Lower lobe of right lung (tissue), 2 donors: Measurements from ENCODE around the gene DLK2. TPM values are rescaled to one million over a fixed set of nuclear protein-coding genes. Genes with fewer than 3 reads are reported as not detected.

Experiments used
- ATAC-seq, 2 donors: fragments of 200-7000 bp; cut with Tn5 transposase; one replicate each; pipeline ENCODE4 v1.9.1; 2020 to 2022; ENCODE audit warnings: mild to moderate bottlenecking in 2 of 2, moderate library complexity in 2 of 2
- DNase-seq: peaks from one replicate; pipeline ENCODE4 v3.0.0-alpha.2; 2020
- H3K27ac ChIP-seq: fragments of 200-600 bp; one replicate; pipeline ENCODE4 v1.8.0; 2022
- H3K27me3 ChIP-seq: fragments of 200-600 bp; one replicate; pipeline ENCODE4 v1.8.0; 2022; ENCODE audit warnings: low read depth
- H3K36me3 ChIP-seq: fragments of 200-600 bp; one replicate; pipeline ENCODE4 v1.8.0; 2022; ENCODE audit warnings: mild to moderate bottlenecking
- H3K4me1 ChIP-seq: fragments of 200-600 bp; one replicate; pipeline ENCODE4 v1.8.0; 2022
- H3K4me3 ChIP-seq: fragments of 200-600 bp; one replicate; pipeline ENCODE4 v1.8.0; 2022; ENCODE audit warnings: mild to moderate bottlenecking
- H3K9me3 ChIP-seq: fragments of 200-600 bp; one replicate; pipeline ENCODE4 v1.8.0; 2022
- intact Hi-C: fragments of 100-400 bp; cut with DNase I; formaldehyde crosslinking; loops from one replicate; pipeline ENCODE4 v1.11.0; 2022
- total RNA-seq: library from RNA; stranded (reverse); fragmentation: NEBNext Ultra II Directional; extraction: Animal tissue kit (Norgen Biotek cat#: 25700); gene quantifications from one replicate; pipeline ENCODE4 v1.2.1, GENCODE V29; 2021
- TF ChIP-seq, protein P1 (sequence below): fragments of 200-600 bp; IDR thresholded peaks from one replicate; pipeline ENCODE4 v1.8.0; 2022; ENCODE audit warnings: antibody characterized with exemption, mild to moderate bottlenecking
- donor health status: DM: no; HTN: yes; CAD: no; lungs with severe emphysema.

The DLK2 gene
- total RNA-seq, 1 donor from 2014 or later = 0.53 TPM

DNA sequence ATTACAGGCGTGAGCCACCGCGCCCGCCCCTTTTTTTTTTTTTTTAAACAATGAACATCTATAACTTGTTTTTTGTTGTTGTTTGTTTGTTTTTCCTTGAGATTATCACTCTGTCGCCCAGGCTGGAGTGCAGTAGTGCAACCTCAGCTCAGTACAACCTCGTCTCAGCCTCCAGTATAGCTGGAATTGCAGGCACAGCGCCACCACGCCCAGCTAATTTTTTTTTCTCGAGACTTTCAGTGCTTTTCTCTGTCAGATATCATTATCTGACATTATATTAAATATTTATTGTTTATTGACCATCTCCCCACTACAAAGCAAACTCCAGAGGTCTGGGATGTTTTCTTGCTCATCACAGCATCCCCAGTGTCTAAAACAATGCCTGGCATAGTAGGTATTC, 2.3 kb upstream of the DLK2 start:
- TF ChIP-seq, protein P1, sequence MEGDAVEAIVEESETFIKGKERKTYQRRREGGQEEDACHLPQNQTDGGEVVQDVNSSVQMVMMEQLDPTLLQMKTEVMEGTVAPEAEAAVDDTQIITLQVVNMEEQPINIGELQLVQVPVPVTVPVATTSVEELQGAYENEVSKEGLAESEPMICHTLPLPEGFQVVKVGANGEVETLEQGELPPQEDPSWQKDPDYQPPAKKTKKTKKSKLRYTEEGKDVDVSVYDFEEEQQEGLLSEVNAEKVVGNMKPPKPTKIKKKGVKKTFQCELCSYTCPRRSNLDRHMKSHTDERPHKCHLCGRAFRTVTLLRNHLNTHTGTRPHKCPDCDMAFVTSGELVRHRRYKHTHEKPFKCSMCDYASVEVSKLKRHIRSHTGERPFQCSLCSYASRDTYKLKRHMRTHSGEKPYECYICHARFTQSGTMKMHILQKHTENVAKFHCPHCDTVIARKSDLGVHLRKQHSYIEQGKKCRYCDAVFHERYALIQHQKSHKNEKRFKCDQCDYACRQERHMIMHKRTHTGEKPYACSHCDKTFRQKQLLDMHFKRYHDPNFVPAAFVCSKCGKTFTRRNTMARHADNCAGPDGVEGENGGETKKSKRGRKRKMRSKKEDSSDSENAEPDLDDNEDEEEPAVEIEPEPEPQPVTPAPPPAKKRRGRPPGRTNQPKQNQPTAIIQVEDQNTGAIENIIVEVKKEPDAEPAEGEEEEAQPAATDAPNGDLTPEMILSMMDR = no peak
- no peak for ATAC-seq
- Histone ChIP-seq H3K4me1 (peaks cover 11% of the 10 kb centered on the region), H3K4me3 (no peak overlapping the region), H3K27me3 (peaks cover 48% of the 10 kb centered on the region), H3K9me3 (no peaks in the 10 kb centered on the region), H3K36me3 (peaks cover 7% of the 10 kb centered on the region), H3K27ac (no peak overlapping the region)
- intact Hi-C loops = no loop called here
- no peak for DNase-seq

- Histone ChIP-seq H3K4me3 (peak overlapping the region; percentile 55), H3K4me1 (peaks cover 11% of the 10 kb centered on the region), H3K27me3 (peaks cover 35% of the 10 kb centered on the region), H3K27ac (no peak overlapping the region), H3K9me3 (no peaks in the 10 kb centered on the region), H3K36me3 (peaks cover 34% of the 10 kb centered on the region)
- ATAC-seq (peak; percentile 94 to 96), DNase-seq (peak; percentile 91)
- intact Hi-C loops = no loop called here
- TF ChIP-seq, protein P1 = peak; percentile 4
Observed at GRCh38 chr6:43454696-43455530, 435 bp downstream of the DLK2 start.

- Histone ChIP-seq H3K27ac (no peak overlapping the region), H3K36me3 (peaks cover 40% of the 10 kb centered on the region), H3K4me3 (peak overlapping the region; percentile 55), H3K4me1 (peaks cover 11% of the 10 kb centered on the region), H3K9me3 (no peaks in the 10 kb centered on the region), H3K27me3 (peaks cover 34% of the 10 kb centered on the region)
- intact Hi-C loops = no loop called here
- TF ChIP-seq, protein P1 = peak; percentile 97
- no peak for DNase-seq
- peak; percentile 2 to 14 for ATAC-seq
Observed at GRCh38 chr6:43454290-43454695, 1.1 kb downstream of the DLK2 start.

GRCh38 chr6:43453831-43454230, 1.5 kb downstream of the DLK2 start:
- Histone ChIP-seq H3K4me1 (peaks cover 11% of the 10 kb centered on the region), H3K36me3 (peaks cover 45% of the 10 kb centered on the region), H3K4me3 (no peak overlapping the region), H3K27ac (no peak overlapping the region), H3K9me3 (no peaks in the 10 kb centered on the region), H3K27me3 (peaks cover 34% of the 10 kb centered on the region)
- DNase-seq (no peak), ATAC-seq (no peak)
- intact Hi-C loops = no loop called here
- TF ChIP-seq, protein P1 = no peak

GRCh38 chr6:43452896-43453295, 2.5 kb downstream of the DLK2 start:
- intact Hi-C loops = no loop called here
- Histone ChIP-seq H3K9me3 (no peaks in the 10 kb centered on the region), H3K4me3 (no peak overlapping the region), H3K4me1 (peaks cover 11% of the 10 kb centered on the region), H3K27me3 (peaks cover 29% of the 10 kb centered on the region), H3K27ac (no peak overlapping the region), H3K36me3 (peaks cover 54% of the 10 kb centered on the region)
- no peak for ATAC-seq
- TF ChIP-seq, protein P1 = no peak
- no peak for DNase-seq
